Measurements from ENCODE around the gene DUSP28.
A peak's percentile ranks its signal among the peaks of the same experiment; 100 is the strongest.
"Not testable (repeated sequence)": the region's sequence is repeated elsewhere in the genome, so short reads cannot be mapped to it uniquely, and the experiment has no call there.

DUSP28 gene

GRCh38 chr2:240560084-240560479 lies at the start of gene DUSP28:
Gene DUSP28 (plus strand): TSS chr2:240560357. CDS start chr2:240560685, 328 bp downstream.
- DNase-seq (ENCODE audit: low read depth) = no peak

- no peak for DNase-seq (ENCODE audit: low read depth)
These were observed 49.5 kb upstream of the DUSP28 start for GRCh38 chr2:240510513-240511210.

- no peak for DNase-seq (ENCODE audit: low read depth)
These were observed 48.6 kb upstream of the DUSP28 start for GRCh38 chr2:240511351-240512108.

GRCh38 chr2:240512109-240512485 lies 48.1 kb upstream of the DUSP28 start:
- no peak for DNase-seq (ENCODE audit: low read depth)

- no peak for DNase-seq (ENCODE audit: low read depth)
These were observed 47.3 kb upstream of the DUSP28 start for GRCh38 chr2:240512666-240513535.

- DNase-seq (ENCODE audit: low read depth) = peak; percentile 12
These were observed 46.4 kb upstream of the DUSP28 start for GRCh38 chr2:240513549-240514287.

GRCh38 chr2:240514631-240515030 lies 45.5 kb upstream of the DUSP28 start:
- DNase-seq (ENCODE audit: low read depth) = no peak

- no peak for DNase-seq (ENCODE audit: low read depth)
These were observed 42.8 kb upstream of the DUSP28 start for GRCh38 chr2:240517342-240517741.

- DNase-seq (ENCODE audit: low read depth) = no peak
These were observed 41.2 kb upstream of the DUSP28 start for GRCh38 chr2:240518981-240519380.

- DNase-seq (ENCODE audit: low read depth) = no peak
These were observed 40.6 kb upstream of the DUSP28 start for GRCh38 chr2:240519396-240520129.

GRCh38 chr2:240520130-240520973 lies 39.8 kb upstream of the DUSP28 start:
- no peak for DNase-seq (ENCODE audit: low read depth)

- no peak for DNase-seq (ENCODE audit: low read depth)
These were observed 39.2 kb upstream of the DUSP28 start for GRCh38 chr2:240520974-240521350.

- DNase-seq (ENCODE audit: low read depth) = not testable (repeated sequence)
These were observed 38.3 kb upstream of the DUSP28 start for GRCh38 chr2:240521885-240522284.

- DNase-seq (ENCODE audit: low read depth) = no peak
These were observed 37.8 kb upstream of the DUSP28 start for GRCh38 chr2:240522406-240522805.

- DNase-seq (ENCODE audit: low read depth) = no peak
These were observed 36.5 kb upstream of the DUSP28 start for GRCh38 chr2:240523451-240524281.

GRCh38 chr2:240524963-240525718 lies 35.0 kb upstream of the DUSP28 start:
- no peak for DNase-seq (ENCODE audit: low read depth)

- DNase-seq (ENCODE audit: low read depth) = no peak
These were observed 34.4 kb upstream of the DUSP28 start for GRCh38 chr2:240525802-240526201.

GRCh38 chr2:240526521-240526920 lies 33.6 kb upstream of the DUSP28 start:
- DNase-seq (ENCODE audit: low read depth) = no peak
